HAP-1 (cell line): ENCODE measurements around the gene GALNT18.
A peak's percentile ranks its signal among the peaks of the same experiment; 100 is the strongest.

Experiments used
- DNase-seq, 2 experiments: peaks; one replicate each; pipeline ENCODE4 v3.0.0-alpha.2; 2016 to 2020; ENCODE audit warnings: low spot score in 2 of 2
- H3K27me3 ChIP-seq: fragments of 250-450 bp; sonication (Bioruptor Pico); 2 replicates; pipeline ENCODE4 v1.5.1; 2020; ENCODE audit warnings: low read depth, mild to moderate bottlenecking, moderate library complexity
- H3K36me3 ChIP-seq: fragments of 250-450 bp; sonication (Bioruptor Pico); replicated peaks from 2 replicates; pipeline ENCODE4 v1.5.1; 2020; ENCODE audit warnings: mild to moderate bottlenecking
- H3K4me1 ChIP-seq: fragments of 250-450 bp; sonication (Bioruptor Pico); 2 replicates; pipeline ENCODE4 v1.5.1; 2020; ENCODE audit warnings: mild to moderate bottlenecking
- H3K4me3 ChIP-seq: fragments of 250-450 bp; sonication (Bioruptor Pico); 2 replicates; pipeline ENCODE4 v1.5.1; 2020; ENCODE audit warnings: mild to moderate bottlenecking, moderate library complexity
- H3K9me3 ChIP-seq: fragments of 250-450 bp; sonication (Bioruptor Pico); 2 replicates; pipeline ENCODE4 v1.5.1; 2020; ENCODE audit warnings: mild to moderate bottlenecking, moderate library complexity
- in situ Hi-C: fragments of 300-500 bp; cut with MboI; formaldehyde crosslinking; loops from 3 replicates; pipeline ENCODE4 v1.14.3; 2020; ENCODE audit warnings: low sequenced_read_pairs, inconsistent platforms, mixed read lengths

The GALNT18 gene

GRCh38 chr11:11420191-11420898 lies 201.5 kb downstream of the GALNT18 start:
- no peaks in the 10 kb centered on the region for H3K4me1 ChIP-seq
- no peaks in the 10 kb centered on the region for H3K9me3 ChIP-seq
- no peak for DNase-seq
- H3K36me3 ChIP-seq, result no peaks in the 10 kb centered on the region
- H3K4me3 ChIP-seq, result no peak overlapping the region
- H3K27me3 ChIP-seq, result no peaks in the 10 kb centered on the region
- in situ Hi-C loops, result no loop called here

GRCh38 chr11:11419747-11420146 lies 202.1 kb downstream of the GALNT18 start:
- Histone ChIP-seq H3K9me3 (no peaks in the 10 kb centered on the region), H3K36me3 (no peaks in the 10 kb centered on the region), H3K4me1 (no peaks in the 10 kb centered on the region), H3K4me3 (no peak overlapping the region), H3K27me3 (no peaks in the 10 kb centered on the region)
- in situ Hi-C loops, result no loop called here
- DNase-seq, result no peak

GRCh38 chr11:11416917-11417316 lies 204.9 kb downstream of the GALNT18 start:
- in situ Hi-C loops, result no loop called here
- Histone ChIP-seq H3K9me3 (no peaks in the 10 kb centered on the region), H3K4me3 (no peak overlapping the region), H3K36me3 (no peaks in the 10 kb centered on the region), H3K4me1 (no peaks in the 10 kb centered on the region), H3K27me3 (no peaks in the 10 kb centered on the region)
- DNase-seq, result no peak

- DNase-seq, result no peak
- no peaks in the 10 kb centered on the region for H3K27me3 ChIP-seq
- H3K36me3 ChIP-seq, result no peaks in the 10 kb centered on the region
- H3K9me3 ChIP-seq, result no peaks in the 10 kb centered on the region
- H3K4me1 ChIP-seq, result no peaks in the 10 kb centered on the region
- in situ Hi-C loops, result no loop called here
- no peak overlapping the region for H3K4me3 ChIP-seq
These were observed 205.3 kb downstream of the GALNT18 start for GRCh38 chr11:11416502-11416901.

GRCh38 chr11:11415901-11416300 lies 205.9 kb downstream of the GALNT18 start:
- no peaks in the 10 kb centered on the region for H3K27me3 ChIP-seq
- DNase-seq, result no peak
- in situ Hi-C loops, result no loop called here

GRCh38 chr11:11414996-11415395 lies 206.8 kb downstream of the GALNT18 start:
- in situ Hi-C loops, result no loop called here
- no peaks in the 10 kb centered on the region for H3K36me3 ChIP-seq
- no peaks in the 10 kb centered on the region for H3K27me3 ChIP-seq
- H3K4me1 ChIP-seq, result peaks cover 1% of the 10 kb centered on the region; the same call in 1 of the 2 replicates
- H3K9me3 ChIP-seq, result no peaks in the 10 kb centered on the region
- DNase-seq, result no peak
- H3K4me3 ChIP-seq, result no peak overlapping the region

More at GRCh38 chr11:11415901-11416300, 205.9 kb downstream of the GALNT18 start:
- H3K36me3 ChIP-seq, result no peaks in the 10 kb centered on the region
- H3K4me1 ChIP-seq, result no peaks in the 10 kb centered on the region
- no peaks in the 10 kb centered on the region for H3K9me3 ChIP-seq
- H3K4me3 ChIP-seq, result no peak overlapping the region

GRCh38 chr11:11413776-11414175 lies 208.0 kb downstream of the GALNT18 start:
- Histone ChIP-seq H3K4me3 (no peak overlapping the region), H3K27me3 (no peaks in the 10 kb centered on the region), H3K4me1 (peaks cover 6% of the 10 kb centered on the region; the same call in 1 of the 2 replicates), H3K36me3 (no peaks in the 10 kb centered on the region), H3K9me3 (no peaks in the 10 kb centered on the region)
- in situ Hi-C loops, result no loop called here
- no peak for DNase-seq

GRCh38 chr11:11411401-11411985 lies 210.3 kb downstream of the GALNT18 start:
- Histone ChIP-seq H3K27me3 (no peaks in the 10 kb centered on the region), H3K9me3 (no peaks in the 10 kb centered on the region), H3K36me3 (no peaks in the 10 kb centered on the region), H3K4me1 (peaks cover 6% of the 10 kb centered on the region; the same call in 1 of the 2 replicates), H3K4me3 (no peak overlapping the region)
- no peak for DNase-seq
- in situ Hi-C loops, result no loop called here

GRCh38 chr11:11409901-11410300 lies 211.9 kb downstream of the GALNT18 start:
- Histone ChIP-seq H3K4me3 (no peak overlapping the region), H3K36me3 (no peaks in the 10 kb centered on the region), H3K9me3 (no peaks in the 10 kb centered on the region), H3K4me1 (peaks cover 6% of the 10 kb centered on the region), H3K27me3 (no peaks in the 10 kb centered on the region)
- in situ Hi-C loops, result no loop called here
- DNase-seq, result peak; percentile 28 to 60

GRCh38 chr11:11409224-11409623 lies 212.6 kb downstream of the GALNT18 start:
- no peak for DNase-seq
- H3K4me1 ChIP-seq, result peaks cover 13% of the 10 kb centered on the region
- H3K36me3 ChIP-seq, result no peaks in the 10 kb centered on the region
- H3K4me3 ChIP-seq, result no peak overlapping the region
- H3K27me3 ChIP-seq, result no peaks in the 10 kb centered on the region
- H3K9me3 ChIP-seq, result no peaks in the 10 kb centered on the region
- in situ Hi-C loops, result no loop called here

GRCh38 chr11:11408436-11409221 lies 213.2 kb downstream of the GALNT18 start:
- no peaks in the 10 kb centered on the region for H3K9me3 ChIP-seq
- no peaks in the 10 kb centered on the region for H3K27me3 ChIP-seq
- H3K4me1 ChIP-seq, result peaks cover 18% of the 10 kb centered on the region
- in situ Hi-C loops, result no loop called here
- no peak for DNase-seq
- no peaks in the 10 kb centered on the region for H3K36me3 ChIP-seq
- H3K4me3 ChIP-seq, result no peak overlapping the region

- H3K36me3 ChIP-seq, result no peaks in the 10 kb centered on the region
- H3K9me3 ChIP-seq, result no peaks in the 10 kb centered on the region
- in situ Hi-C loops, result no loop called here
- H3K4me1 ChIP-seq, result peaks cover 18% of the 10 kb centered on the region
- H3K4me3 ChIP-seq, result no peak overlapping the region
- H3K27me3 ChIP-seq, result no peaks in the 10 kb centered on the region
- DNase-seq, result no peak
These were observed 214.1 kb downstream of the GALNT18 start for GRCh38 chr11:11407763-11408084.

- Histone ChIP-seq H3K9me3 (no peaks in the 10 kb centered on the region), H3K4me1 (peaks cover 18% of the 10 kb centered on the region), H3K4me3 (no peak overlapping the region), H3K27me3 (no peaks in the 10 kb centered on the region), H3K36me3 (no peaks in the 10 kb centered on the region)
- in situ Hi-C loops, result no loop called here
- no peak for DNase-seq
These were observed 214.6 kb downstream of the GALNT18 start for GRCh38 chr11:11407065-11407762.

- in situ Hi-C loops, result no loop called here
- no peaks in the 10 kb centered on the region for H3K27me3 ChIP-seq
- H3K9me3 ChIP-seq, result no peaks in the 10 kb centered on the region
These were observed 215.2 kb downstream of the GALNT18 start for GRCh38 chr11:11406652-11407051.

More at GRCh38 chr11:11406652-11407051, 215.2 kb downstream of the GALNT18 start:
- Histone ChIP-seq H3K36me3 (no peaks in the 10 kb centered on the region), H3K4me1 (peaks cover 18% of the 10 kb centered on the region), H3K4me3 (no peak overlapping the region)
- no peak for DNase-seq
